HG03460 (cell line): ENCODE measurements around the gene MRM2.

Experiments
- ATAC-seq: cut with Tn5 transposase; IDR thresholded peaks from one replicate; pipeline ENCODE4 v1.9.1; 2021; ENCODE audit not compliant: unreplicated experiment

MRM2 gene

GRCh38 chr7:2241580-2242540, at the start of gene MRM2, which contains the start of gene NUDT1:
Gene MRM2 (minus strand): TSS chr7:2242205. CDS start chr7:2242169, 36 bp downstream.
Gene NUDT1 (plus strand): TSS chr7:2242226. CDS start chr7:2244575, 2,349 bp downstream.
- ATAC-seq: peak; percentile 66

GRCh38 chr7:2290877-2291276, 48.9 kb upstream of the MRM2 start:
- no peak for ATAC-seq

- ATAC-seq: no peak
These were observed 47.6 kb upstream of the MRM2 start for GRCh38 chr7:2289621-2290020.

GRCh38 chr7:2289111-2289586, 47.1 kb upstream of the MRM2 start:
- ATAC-seq: no peak

GRCh38 chr7:2288503-2288902, 46.5 kb upstream of the MRM2 start:
- peak; percentile 85 for ATAC-seq

GRCh38 chr7:2287745-2288144, 45.7 kb upstream of the MRM2 start:
- no peak for ATAC-seq

- no peak for ATAC-seq
These were observed 41.1 kb upstream of the MRM2 start for GRCh38 chr7:2283074-2283473.

- ATAC-seq: no peak
These were observed 40.3 kb upstream of the MRM2 start for GRCh38 chr7:2282185-2282751.

GRCh38 chr7:2281541-2281940, 39.5 kb upstream of the MRM2 start:
- ATAC-seq: no peak

- ATAC-seq: no peak
These were observed 38.4 kb upstream of the MRM2 start for GRCh38 chr7:2280424-2280823.

- no peak for ATAC-seq
These were observed 37.9 kb upstream of the MRM2 start for GRCh38 chr7:2279896-2280295.

- no peak for ATAC-seq
These were observed 36.0 kb upstream of the MRM2 start for GRCh38 chr7:2278026-2278425.

- ATAC-seq: no peak
These were observed 34.1 kb upstream of the MRM2 start for GRCh38 chr7:2276107-2276506.

- ATAC-seq: no peak
These were observed 33.1 kb upstream of the MRM2 start for GRCh38 chr7:2275101-2275500.

GRCh38 chr7:2274666-2275065, 32.7 kb upstream of the MRM2 start:
- ATAC-seq: no peak

GRCh38 chr7:2273866-2274265, 31.9 kb upstream of the MRM2 start:
- no peak for ATAC-seq

- ATAC-seq: no peak
These were observed 30.0 kb upstream of the MRM2 start for GRCh38 chr7:2272031-2272430.

GRCh38 chr7:2271273-2272026, 29.4 kb upstream of the MRM2 start:
- ATAC-seq: no peak

- ATAC-seq: no peak
These were observed 28.5 kb upstream of the MRM2 start for GRCh38 chr7:2270495-2270894.

- no peak for ATAC-seq
These were observed 28.0 kb upstream of the MRM2 start for GRCh38 chr7:2269991-2270460.
